NAMALWA (cell line): ENCODE measurements around the gene ACIN1.

Source experiments
- DNase-seq: peaks from one replicate; pipeline ENCODE4 v3.0.0-alpha.2; 2015; ENCODE audit warnings: low spot score

Gene ACIN1

GRCh38 chr14:23079716-23080115, 15.2 kb downstream of the ACIN1 start:
- no peak for DNase-seq

- DNase-seq = no peak
Measured at GRCh38 chr14:23078692-23079116, 16.2 kb downstream of the ACIN1 start.

- no peak for DNase-seq
Measured at GRCh38 chr14:23077962-23078361, 17.0 kb downstream of the ACIN1 start.

GRCh38 chr14:23076785-23077408, 18.0 kb downstream of the ACIN1 start:
- DNase-seq = peak; percentile 72

GRCh38 chr14:23074906-23075305, 20.0 kb downstream of the ACIN1 start:
- DNase-seq = no peak

- no peak for DNase-seq
Measured at GRCh38 chr14:23071921-23072539, 22.9 kb downstream of the ACIN1 start.

- peak; percentile 89 for DNase-seq
Measured at GRCh38 chr14:23071244-23071920, 23.6 kb downstream of the ACIN1 start.

- no peak for DNase-seq
Measured at GRCh38 chr14:23070262-23071129, 24.4 kb downstream of the ACIN1 start.

GRCh38 chr14:23069413-23069806, 25.5 kb downstream of the ACIN1 start:
- DNase-seq = no peak

GRCh38 chr14:23068789-23069412, 26.0 kb downstream of the ACIN1 start:
- DNase-seq = peak; percentile 90

- no peak for DNase-seq
Measured at GRCh38 chr14:23067847-23068788, 26.8 kb downstream of the ACIN1 start.

GRCh38 chr14:23066855-23067744, 27.8 kb downstream of the ACIN1 start:
- no peak for DNase-seq

- DNase-seq = no peak
Measured at GRCh38 chr14:23066368-23066767, 28.6 kb downstream of the ACIN1 start.

GRCh38 chr14:23063601-23064000, 31.3 kb downstream of the ACIN1 start:
- DNase-seq = no peak

GRCh38 chr14:23062002-23062401, 32.9 kb downstream of the ACIN1 start:
- no peak for DNase-seq

- no peak for DNase-seq
Measured at GRCh38 chr14:23060536-23061260, 34.2 kb downstream of the ACIN1 start.

- DNase-seq = no peak
Measured at GRCh38 chr14:23058654-23059504, 36.1 kb downstream of the ACIN1 start.
